HepG2 (cell line): ENCODE results near the gene ACOXL. TPM values are rescaled to one million over a fixed set of nuclear protein-coding genes. Genes with fewer than 3 reads are reported as not detected.

ENCODE experiments used
- ATAC-seq: fragments of 200-7000 bp; cut with Tn5 transposase; 3 replicates; pipeline ENCODE4 v1.9.1; 2020; ENCODE audit warnings: mild to moderate bottlenecking, moderate library complexity
- BruUV-seq: library from RNA; stranded (reverse); fragments of 400-500 nt; replicated peaks from 2 replicates; lab custom pipeline; 2021; lab: Mats Ljungman, UMichigan
- CTCF ChIA-PET: fragments of 300-600 bp; formaldehyde crosslinking; extraction: SDS; loops from one replicate; lab custom pipeline; 2021; ENCODE audit warnings: low total read pairs, inconsistent platforms, low intra/inter-chr PET ratio; lab: Yijun Ruan, JAX
- POLR2A ChIA-PET: fragments of 350-600 bp; sonication (Branson Sonifier 250); formaldehyde crosslinking; loops from one replicate; lab custom pipeline; 2020; ENCODE audit warnings: antibody characterized with exemption, inconsistent platforms; lab: Yijun Ruan, JAX
- DNase-seq: peaks from one replicate; pipeline ENCODE4 v3.0.0-alpha.2; 2015; ENCODE audit warnings: low spot score
- FAIRE-seq: peaks from 3 replicates; lab custom pipeline; 2011; peaks lifted over from hg19 to GRCh38; lab: Jason Lieb, UNC
- H2AFZ ChIP-seq: one replicate; pipeline ENCODE4 v1.6.1; 2011; ENCODE audit warnings: low read length, inconsistent platforms
- H3K27ac ChIP-seq: fragments of 300-600 bp; 3 replicates; pipeline ENCODE4 v1.8.0; 2011; ENCODE audit warnings: mixed run types, mild to moderate bottlenecking, mixed read lengths, low read length, inconsistent platforms; ENCODE audit not compliant: insufficient read depth; ENCODE audit errors: extremely low read length
- H3K27me3 ChIP-seq, 2 experiments: fragments of 200-600 bp in 1 of 2; 2 replicates in 1 of 2; 3 replicates in 1 of 2; pipeline versions ENCODE4 v1.6.0 to v1.8.0; 2011; ENCODE audit warnings: low read length in 2 of 2, mild to moderate bottlenecking in 2 of 2, moderate library complexity in 2 of 2, inconsistent platforms in 1 of 2; ENCODE audit not compliant: insufficient read depth in 2 of 2, control insufficient read depth in 1 of 2
- H3K36me3 ChIP-seq, 2 experiments: fragments of 200-600 bp in 1 of 2; replicated peaks in 1 of 2; 2 replicates in 1 of 2; 3 replicates in 1 of 2; pipeline versions ENCODE4 v1.5.1 to v1.8.0; 2011; ENCODE audit warnings: low read length in 2 of 2, inconsistent platforms in 1 of 2; ENCODE audit not compliant: insufficient read depth in 2 of 2, control insufficient read depth in 1 of 2
- H3K4me1 ChIP-seq: 2 replicates; pipeline ENCODE4 v1.5.1; 2012; ENCODE audit warnings: low read length, inconsistent platforms; ENCODE audit not compliant: insufficient read depth
- H3K4me2 ChIP-seq: 2 replicates; pipeline ENCODE4 v1.6.0; 2011; ENCODE audit warnings: low read depth, low read length, inconsistent platforms
- H3K4me3 ChIP-seq, 3 experiments: fragments of 200-600 bp in 1 of 3; sonication (generic), shearing (Covaris generic) in 1 of 3; replicated peaks in 1 of 3; 2 replicates each; pipeline ENCODE4 v1.5.1; 2011 to 2016; ENCODE audit warnings: low read length in 3 of 3, inconsistent platforms in 2 of 3, low read depth in 2 of 3, mild to moderate bottlenecking in 2 of 3, control low read depth in 1 of 3, mixed read lengths in 1 of 3; ENCODE audit not compliant: insufficient read depth in 1 of 3
- H3K79me2 ChIP-seq: one replicate; pipeline ENCODE4 v1.6.1; 2011; ENCODE audit warnings: low read length, inconsistent platforms; ENCODE audit not compliant: insufficient read depth
- H3K9ac ChIP-seq: 2 replicates; pipeline ENCODE4 v1.6.0; 2011; ENCODE audit warnings: mild to moderate bottlenecking, low read depth, low read length, inconsistent platforms; ENCODE audit not compliant: insufficient read depth
- H3K9me3 ChIP-seq: 2 replicates; pipeline ENCODE4 v1.5.1; 2012; ENCODE audit warnings: mild to moderate bottlenecking, low read length
- H4K20me1 ChIP-seq: 2 replicates; pipeline ENCODE4 v1.6.0; 2011; ENCODE audit warnings: inconsistent platforms, mild to moderate bottlenecking, low read length, moderate library complexity; ENCODE audit not compliant: insufficient read depth
- MAFF ChIP-seq: IDR thresholded peaks from 2 replicates; pipeline ENCODE4 v1.6.1; 2011; ENCODE audit warnings: low read depth, low read length, improper control_type of control experiment
- MAFK ChIP-seq, 2 experiments: IDR thresholded peaks in 1 of 2; conservative IDR thresholded peaks in 1 of 2; 2 replicates each; pipeline ENCODE4 v1.6.1; 2011; ENCODE audit warnings: improper control_type of control experiment in 2 of 2, low read length in 2 of 2
- MYNN ChIP-seq: sonication (generic); formaldehyde crosslinking; IDR thresholded peaks from 2 replicates; pipeline ENCODE4 v1.4.0; 2020; ENCODE audit warnings: mild to moderate bottlenecking, low read depth, missing genetic modification reagents
- PTBP1 ChIP-seq: fragments of 200-400 bp; formaldehyde crosslinking; IDR thresholded peaks from 2 replicates; pipeline ENCODE4 v1.6.1; 2018; ENCODE audit warnings: low read length, low read depth; ENCODE audit not compliant: poor library complexity, severe bottlenecking
- SAP130 ChIP-seq: IDR thresholded peaks from 2 replicates; pipeline ENCODE4 v1.6.1; 2016; ENCODE audit warnings: low read depth
- ZNF292 ChIP-seq: sonication (generic); formaldehyde crosslinking; IDR thresholded peaks from 2 replicates; pipeline ENCODE4 v1.8.1; 2022; ENCODE audit warnings: mild to moderate bottlenecking, low read depth, missing genetic modification reagents, borderline replicate concordance
- ZNF790 ChIP-seq: sonication (generic); formaldehyde crosslinking; IDR thresholded peaks from 2 replicates; pipeline ENCODE4 v1.8.0; 2022; ENCODE audit warnings: missing genetic modification reagents, mild to moderate bottlenecking, borderline replicate concordance
- WGBS: methylation state at CpG from one replicate; pipeline ENCODE4 v1.1.6; 2017; ENCODE audit warnings: low lambda C conversion rate; 5-methylcytosine and 5-hydroxymethylcytosine counted together
- in situ Hi-C: cut with HindIII; loops from 2 replicates; pipeline ENCODE4 v1.10.0; 2017; ENCODE audit warnings: low pct_unique_long_range_greater_than_20kb; ENCODE audit not compliant: extremely low pct_ligation_motif_present
- intact Hi-C: fragments of 100-400 bp; cut with micrococcal nuclease; formaldehyde crosslinking; loops from one replicate; pipeline ENCODE4 v1.10.0; 2022; ENCODE audit not compliant: unreplicated experiment
- polyA plus RNA-seq, 8 experiments: library from polyadenylated mRNA; depleted of rRNA in 3 of 8; stranded (reverse) in 7 of 8; unstranded in 1 of 8; fragments of >200 nt; fragmentation: Illumina TruSeq in 4 of 8; extraction: Trizol in 4 of 8; gene quantifications; 2 replicates each; pipeline versions ENCODE4 v1.2.1 to v1.2.3, GENCODE V29; 2011 to 2016; ENCODE audit warnings: low read depth in 4 of 8, missing spikeins in 1 of 8, mixed read lengths in 1 of 8; ENCODE audit not compliant: insufficient read depth in 1 of 8
- total RNA-seq, 5 experiments: library from RNA; depleted of rRNA; stranded (reverse); fragments of >200 nt; fragmentation: Illumina TruSeq; extraction: Trizol; gene quantifications; 2 replicates each; pipeline ENCODE4 v1.2.3, GENCODE V29; 2016; ENCODE audit warnings: low read depth in 1 of 5
- TF ChIP-seq, protein P1 (sequence below): sonication (generic); formaldehyde crosslinking; IDR thresholded peaks from 2 replicates; pipeline ENCODE4 v1.4.0; 2020; ENCODE audit warnings: mild to moderate bottlenecking, missing genetic modification reagents

The ACOXL gene
- total and polyA plus RNA-seq, 2 of the 13 experiments (the other 11 are each of a cell fraction or from before 2014, with no cell fraction given), result not detected

DNA sequence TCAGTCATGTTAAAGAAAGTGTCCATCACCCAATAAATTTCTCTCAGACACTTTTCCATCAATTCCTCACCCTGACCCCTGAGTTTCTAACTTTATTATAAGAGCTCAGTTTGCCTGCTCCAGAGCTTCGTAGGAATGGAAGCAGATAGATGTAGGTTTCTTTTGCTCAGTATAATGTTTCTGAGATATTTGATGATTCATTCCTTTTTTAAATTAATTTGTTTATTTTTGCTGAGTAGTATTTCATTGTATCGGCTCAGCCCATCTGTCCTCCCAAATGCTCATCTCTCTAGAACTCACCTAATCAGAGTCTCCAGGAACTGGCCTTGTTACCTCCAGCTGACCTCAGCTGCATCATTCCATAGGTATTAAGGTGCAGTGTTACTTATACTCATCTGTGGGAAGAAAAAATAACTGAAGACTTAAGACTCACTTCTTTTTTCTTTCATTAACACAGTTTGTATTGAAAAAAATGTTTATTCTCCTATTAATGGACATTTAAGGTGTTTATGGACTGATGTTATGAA, 376.4 kb downstream of the ACOXL start:
- in situ Hi-C loops, result no loop called here
- CTCF ChIA-PET, result no interaction called here
- H3K27ac ChIP-seq, result no peak overlapping the region
- no peak overlapping the region for H3K4me2 ChIP-seq
- peaks cover 0 to 13% of the 10 kb centered on the region in 2 experiments; a peak in 4 of 5 replicates for H3K27me3 ChIP-seq
- H3K4me1 ChIP-seq, result no peaks in the 10 kb centered on the region
- FAIRE-seq, result no peak
- intact Hi-C loops, result no loop called here
- BruUV-seq, result no TSS peak
- ATAC-seq, result no peak
- no peak overlapping the region for H3K4me3 ChIP-seq
- no peak overlapping the region for H3K9ac ChIP-seq
- DNase-seq, result no peak
- H3K9me3 ChIP-seq, result no peaks in the 10 kb centered on the region
- TF ChIP-seq MAFK (conservative IDR thresholded peaks at IDR 0.05 in 1 of 2, IDR thresholded peaks at IDR 0.05 in 1 of 2; ENCODE audit: low read length in 2 of 2) (0 out of 4 replicates have a peak, but pooled peaks of 1 of the 2 experiments have one; percentile 46), MAFF (peak; percentile 51; the same call in 1 of the 2 replicates), ZNF292 (CRISPR knock-in tag) (no peak), ZNF790 (CRISPR knock-in tag) (no peak), SAP130 (CRISPR knock-in tag) (no peak), MYNN (CRISPR knock-in tag) (no peak), PTBP1 (no peak)
- TF ChIP-seq, protein P1, sequence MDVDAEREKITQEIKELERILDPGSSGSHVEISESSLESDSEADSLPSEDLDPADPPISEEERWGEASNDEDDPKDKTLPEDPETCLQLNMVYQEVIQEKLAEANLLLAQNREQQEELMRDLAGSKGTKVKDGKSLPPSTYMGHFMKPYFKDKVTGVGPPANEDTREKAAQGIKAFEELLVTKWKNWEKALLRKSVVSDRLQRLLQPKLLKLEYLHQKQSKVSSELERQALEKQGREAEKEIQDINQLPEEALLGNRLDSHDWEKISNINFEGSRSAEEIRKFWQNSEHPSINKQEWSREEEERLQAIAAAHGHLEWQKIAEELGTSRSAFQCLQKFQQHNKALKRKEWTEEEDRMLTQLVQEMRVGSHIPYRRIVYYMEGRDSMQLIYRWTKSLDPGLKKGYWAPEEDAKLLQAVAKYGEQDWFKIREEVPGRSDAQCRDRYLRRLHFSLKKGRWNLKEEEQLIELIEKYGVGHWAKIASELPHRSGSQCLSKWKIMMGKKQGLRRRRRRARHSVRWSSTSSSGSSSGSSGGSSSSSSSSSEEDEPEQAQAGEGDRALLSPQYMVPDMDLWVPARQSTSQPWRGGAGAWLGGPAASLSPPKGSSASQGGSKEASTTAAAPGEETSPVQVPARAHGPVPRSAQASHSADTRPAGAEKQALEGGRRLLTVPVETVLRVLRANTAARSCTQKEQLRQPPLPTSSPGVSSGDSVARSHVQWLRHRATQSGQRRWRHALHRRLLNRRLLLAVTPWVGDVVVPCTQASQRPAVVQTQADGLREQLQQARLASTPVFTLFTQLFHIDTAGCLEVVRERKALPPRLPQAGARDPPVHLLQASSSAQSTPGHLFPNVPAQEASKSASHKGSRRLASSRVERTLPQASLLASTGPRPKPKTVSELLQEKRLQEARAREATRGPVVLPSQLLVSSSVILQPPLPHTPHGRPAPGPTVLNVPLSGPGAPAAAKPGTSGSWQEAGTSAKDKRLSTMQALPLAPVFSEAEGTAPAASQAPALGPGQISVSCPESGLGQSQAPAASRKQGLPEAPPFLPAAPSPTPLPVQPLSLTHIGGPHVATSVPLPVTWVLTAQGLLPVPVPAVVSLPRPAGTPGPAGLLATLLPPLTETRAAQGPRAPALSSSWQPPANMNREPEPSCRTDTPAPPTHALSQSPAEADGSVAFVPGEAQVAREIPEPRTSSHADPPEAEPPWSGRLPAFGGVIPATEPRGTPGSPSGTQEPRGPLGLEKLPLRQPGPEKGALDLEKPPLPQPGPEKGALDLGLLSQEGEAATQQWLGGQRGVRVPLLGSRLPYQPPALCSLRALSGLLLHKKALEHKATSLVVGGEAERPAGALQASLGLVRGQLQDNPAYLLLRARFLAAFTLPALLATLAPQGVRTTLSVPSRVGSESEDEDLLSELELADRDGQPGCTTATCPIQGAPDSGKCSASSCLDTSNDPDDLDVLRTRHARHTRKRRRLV (CRISPR knock-in tag), result no peak
- WGBS, result 36% methylated on average over 2 of the region's 2 CpGs
- no peaks in the 10 kb centered on the region for H3K79me2 ChIP-seq
- no peaks in the 10 kb centered on the region for H4K20me1 ChIP-seq
- H2AFZ ChIP-seq, result no peak overlapping the region
- POLR2A ChIA-PET, result no interaction called here
- H3K36me3 ChIP-seq, result no peaks in the 10 kb centered on the region
